HG03060 (cell line): Measurements from ENCODE around the gene PXN.

Experiments
- ATAC-seq: cut with Tn5 transposase; IDR thresholded peaks from one replicate; pipeline ENCODE4 v1.9.1; 2021; ENCODE audit warnings: low read depth, moderate number of reproducible peaks; ENCODE audit not compliant: unreplicated experiment

PXN gene

DNA sequence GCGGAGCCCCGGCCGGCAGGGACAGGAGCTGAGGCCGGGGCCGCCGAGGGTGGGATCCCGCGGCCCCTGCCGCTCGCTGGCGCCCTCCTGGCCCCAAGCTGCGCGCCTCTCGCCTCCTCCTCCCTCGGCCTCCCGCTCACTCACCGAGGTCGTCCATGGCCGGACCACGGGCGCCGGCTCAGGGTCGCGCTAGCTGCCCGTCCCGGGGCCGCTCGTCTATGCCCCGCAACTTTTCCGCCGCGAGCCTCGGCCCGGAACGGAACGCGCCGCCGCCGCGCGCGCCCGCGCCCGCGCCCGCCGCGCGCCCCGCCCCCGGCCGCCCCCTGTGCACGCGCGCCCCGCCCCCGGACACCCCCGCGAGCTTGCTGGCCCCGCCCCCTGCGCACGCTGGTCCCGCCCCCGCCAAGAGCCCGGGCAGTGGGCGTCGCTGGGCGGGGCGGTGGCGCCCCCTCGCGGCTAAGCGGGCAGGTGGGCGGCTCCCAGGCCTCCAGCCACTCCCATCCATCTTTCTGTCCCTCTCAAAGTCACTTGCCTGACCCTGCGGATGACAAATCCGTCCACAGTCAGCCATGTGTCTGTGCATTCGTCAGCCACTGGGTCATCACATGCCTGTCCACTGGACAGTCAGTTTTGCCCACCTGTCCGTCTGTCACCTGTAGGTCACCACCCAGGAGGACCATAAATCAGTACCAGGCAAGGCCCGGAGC is at the start of gene PXN:
TSS of gene PXN (minus strand) at position 258 of the 707 bp plus-strand sequence. CDS start at position 157, 101 bp downstream.
- no peak for ATAC-seq

DNA sequence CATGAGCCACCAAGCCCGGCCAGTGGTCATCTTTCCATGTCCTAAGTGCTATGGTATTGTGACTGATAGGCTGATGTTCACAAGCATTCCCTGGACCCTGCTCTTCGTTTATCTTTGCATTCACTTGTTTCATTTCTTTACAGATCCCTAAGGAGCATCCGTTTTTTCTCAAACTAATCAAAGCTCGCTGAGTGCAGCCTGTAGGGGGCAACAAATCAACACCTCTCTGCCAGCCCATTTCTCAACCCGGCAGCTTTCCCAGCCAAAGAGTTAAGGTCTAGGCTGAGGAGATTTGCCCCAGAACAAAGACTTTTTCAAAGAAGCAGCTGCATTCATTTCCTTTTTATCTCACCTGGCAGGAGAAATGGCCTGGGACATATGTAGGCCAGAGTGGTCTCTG is 48.7 kb upstream of the PXN start:
- ATAC-seq = no peak

DNA sequence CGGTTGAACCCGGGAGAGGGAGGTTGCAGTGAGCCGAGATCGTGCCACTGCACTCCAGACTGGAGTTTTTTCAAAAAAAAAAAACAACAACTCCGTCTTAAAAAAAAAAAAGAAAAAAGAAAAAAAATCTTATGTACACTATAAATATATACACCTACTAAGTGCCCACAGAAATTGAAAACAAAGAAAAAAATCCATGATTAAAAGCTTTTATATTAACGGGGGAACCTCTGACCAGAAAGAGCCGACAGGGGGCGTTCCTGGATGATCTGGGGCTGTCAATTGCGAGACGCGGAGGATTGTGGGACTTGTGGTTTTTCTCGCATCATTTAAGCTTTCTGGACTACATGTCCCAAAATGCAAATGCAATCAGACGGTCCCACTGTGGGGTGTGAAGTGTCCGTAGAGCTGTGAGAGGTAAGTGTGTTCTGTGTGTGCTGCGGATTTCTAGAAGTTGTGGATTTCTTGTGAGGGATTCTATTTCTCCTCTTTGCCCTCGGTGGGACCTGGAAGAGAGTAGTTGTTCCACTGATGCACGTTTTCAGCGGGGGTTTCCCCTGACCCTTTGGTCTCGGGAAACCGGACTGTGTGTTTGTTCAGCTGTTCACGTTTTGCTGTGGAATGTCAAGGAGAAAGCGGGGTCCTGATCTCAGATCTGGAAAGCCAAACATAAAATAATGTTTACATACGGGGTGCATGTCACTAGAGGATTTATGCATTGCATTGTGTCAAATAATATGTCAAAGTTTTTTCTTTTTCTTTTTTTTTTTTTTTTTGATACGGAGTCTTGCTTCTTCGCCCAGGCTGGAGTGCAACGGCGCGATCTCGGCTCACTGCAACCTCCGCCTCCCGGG is 36.7 kb upstream of the PXN start, which contains the start of gene SIRT4:
TSS of gene SIRT4 (plus strand) at position 360 of the 854 bp plus-strand sequence. CDS start 1,241 bp downstream, outside the sequence.
- ATAC-seq = peak; percentile 96

DNA sequence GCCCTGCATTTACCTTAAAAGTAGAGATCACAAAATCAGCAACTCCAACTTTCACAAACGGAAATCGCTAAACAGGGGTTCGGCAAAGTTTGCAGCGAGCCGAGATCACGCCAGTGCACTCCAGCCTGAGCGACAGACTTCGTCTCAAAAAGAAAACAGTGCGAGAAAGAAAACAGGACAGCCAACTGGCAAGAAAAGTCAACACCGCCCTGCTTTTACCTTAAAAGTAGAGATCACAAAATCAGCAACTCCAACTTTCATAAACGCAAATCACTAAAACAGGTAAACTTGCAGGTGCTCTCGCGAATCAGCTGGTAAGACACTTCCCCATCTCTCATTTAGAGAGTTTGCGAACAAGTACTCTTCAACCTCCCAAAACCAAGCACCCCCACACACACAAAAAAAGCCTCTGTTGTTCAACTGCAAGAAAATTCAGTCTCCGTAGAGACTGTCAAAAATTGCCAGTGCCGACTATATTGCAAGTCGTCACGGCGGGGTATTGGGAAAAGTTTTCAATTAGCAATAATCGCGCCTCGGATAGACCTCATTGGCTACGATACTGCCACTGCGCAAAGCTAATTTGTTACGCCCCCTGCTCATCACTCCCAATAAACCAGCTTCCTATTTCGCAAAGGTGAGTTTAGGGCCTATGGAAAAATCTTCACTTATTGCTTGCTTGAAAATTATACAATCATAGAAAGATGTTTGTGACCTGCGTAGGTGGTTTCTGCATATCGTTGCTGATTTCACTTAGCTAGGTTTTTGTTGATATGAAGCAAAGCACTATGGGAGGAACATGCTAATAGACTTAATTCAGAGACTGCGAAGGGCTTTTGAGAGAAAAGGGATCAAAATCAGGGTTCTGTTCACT is 27.4 kb upstream of the PXN start, which contains the start of gene RNU4-1:
TSS of gene RNU4-1 (minus strand) at position 577 of the 871 bp plus-strand sequence.
- peak; percentile 38 for ATAC-seq

DNA sequence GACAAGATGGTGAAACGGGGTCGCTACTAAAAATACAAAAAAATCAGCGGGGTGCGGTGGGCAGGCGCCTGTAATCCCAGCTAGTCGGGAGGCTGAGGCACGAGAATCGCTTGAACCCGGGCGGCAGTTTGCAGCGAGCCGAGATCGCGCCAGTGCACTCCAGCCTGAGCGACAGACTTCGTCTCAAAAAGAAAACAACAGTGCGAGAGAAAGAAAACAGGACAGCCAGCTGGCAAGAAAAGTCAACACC is 26.8 kb upstream of the PXN start:
- ATAC-seq = no peak

DNA sequence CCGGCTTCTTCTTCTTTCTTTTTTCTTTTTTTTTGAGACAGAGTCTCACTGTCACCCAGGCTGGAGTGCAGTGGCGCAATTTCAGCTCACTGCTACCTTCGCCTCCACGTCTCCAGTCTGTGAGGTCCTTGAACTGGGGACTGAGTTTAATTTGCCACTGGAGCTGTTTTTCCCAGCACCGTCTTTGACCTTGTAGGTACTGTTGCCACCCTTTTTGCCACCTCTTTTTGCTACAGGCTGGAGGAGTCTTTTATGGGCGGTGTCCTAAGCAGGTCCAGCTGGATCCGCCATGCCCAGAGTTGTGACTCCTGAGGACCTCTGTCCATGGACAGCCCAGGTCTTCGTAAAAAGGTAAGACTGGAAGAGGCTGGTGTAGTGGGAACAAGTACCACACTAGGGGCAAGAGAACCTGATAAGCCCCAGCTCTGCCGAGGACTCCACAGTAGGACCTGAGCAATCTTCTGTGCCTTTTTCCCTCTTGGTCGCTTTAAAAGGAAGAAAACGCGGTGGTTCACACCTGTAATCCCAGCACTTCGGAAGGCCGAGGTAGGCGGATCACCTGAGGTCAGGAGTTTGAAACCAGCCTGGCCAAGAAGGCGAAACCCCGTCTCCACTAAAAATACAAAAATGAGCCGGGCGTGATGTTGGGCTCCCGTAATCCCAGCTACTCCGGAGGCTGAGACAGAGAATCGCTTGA is 25.2 kb upstream of the PXN start:
- no peak for ATAC-seq

DNA sequence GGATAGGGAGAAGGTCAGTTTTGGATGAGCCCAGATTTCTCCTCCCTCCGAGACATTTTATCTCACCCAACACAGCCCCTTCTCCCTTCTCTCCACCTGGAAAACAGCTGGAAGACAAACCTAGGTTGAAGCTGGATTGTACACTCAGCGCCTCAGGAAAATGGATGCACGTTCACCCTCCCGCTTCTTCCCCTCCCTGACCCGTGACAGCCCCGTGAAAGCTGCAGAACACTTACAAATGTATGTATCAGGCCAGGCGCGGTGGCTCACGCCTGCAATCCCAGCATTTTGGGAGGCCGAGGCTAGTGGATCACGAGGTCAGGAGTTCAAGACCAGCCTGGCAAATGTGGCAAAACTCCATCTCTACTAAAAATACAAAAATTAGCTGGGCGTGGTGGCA is 22.0 kb upstream of the PXN start:
- no peak for ATAC-seq

DNA sequence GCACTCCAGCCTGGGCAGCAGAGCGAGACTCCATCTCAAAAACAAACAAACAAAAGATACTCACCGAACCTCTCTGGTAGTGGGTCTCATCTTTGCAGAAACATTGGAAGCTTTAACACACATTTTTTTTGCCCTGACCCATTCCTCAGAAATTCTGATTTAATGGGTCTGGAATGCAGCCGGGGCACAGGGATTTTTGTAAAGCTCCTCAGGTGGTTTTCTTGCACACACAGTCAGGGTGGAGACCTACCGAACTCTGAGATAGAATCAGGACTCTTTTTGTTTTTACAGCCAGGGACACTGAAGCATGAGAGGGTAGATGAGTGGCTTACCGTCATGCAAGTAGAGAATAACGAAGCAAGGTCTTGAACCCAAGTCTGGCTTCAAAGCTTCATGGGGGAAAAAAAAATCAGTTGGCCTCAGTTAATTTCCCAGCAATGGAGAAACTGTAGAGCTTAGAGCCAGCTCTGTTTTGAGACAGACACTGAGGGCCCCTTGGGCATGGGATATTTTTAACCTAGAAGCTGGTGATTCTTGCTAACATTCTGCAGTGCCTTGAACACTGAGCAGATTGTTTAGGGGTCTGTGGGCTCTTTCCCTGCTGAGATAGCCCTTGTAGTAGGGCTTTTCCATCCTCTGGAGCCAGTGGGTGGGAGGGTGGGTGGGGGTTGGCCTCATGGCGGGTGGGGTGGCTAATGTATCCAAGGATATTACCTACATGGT is 21.4 kb upstream of the PXN start:
- no peak for ATAC-seq

DNA sequence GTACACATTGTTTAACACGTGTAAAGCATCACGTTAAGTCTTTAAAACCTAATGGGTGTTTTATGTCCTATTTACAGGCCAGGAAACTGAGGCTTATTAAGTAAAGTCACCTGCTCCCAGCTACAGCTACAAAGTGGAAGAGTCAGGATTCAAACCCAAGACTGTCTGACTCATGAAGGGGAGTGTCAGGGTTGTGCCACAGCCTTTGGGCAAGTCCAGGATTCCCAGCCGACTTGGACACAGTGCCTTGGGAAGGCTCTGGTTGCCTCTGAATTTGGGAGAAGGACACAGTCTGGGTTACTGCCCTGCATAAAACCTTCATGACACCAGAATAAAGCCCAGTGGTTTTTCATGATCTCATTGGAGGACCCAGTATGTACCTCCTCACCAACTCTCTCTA is 18.9 kb upstream of the PXN start:
- no peak for ATAC-seq

DNA sequence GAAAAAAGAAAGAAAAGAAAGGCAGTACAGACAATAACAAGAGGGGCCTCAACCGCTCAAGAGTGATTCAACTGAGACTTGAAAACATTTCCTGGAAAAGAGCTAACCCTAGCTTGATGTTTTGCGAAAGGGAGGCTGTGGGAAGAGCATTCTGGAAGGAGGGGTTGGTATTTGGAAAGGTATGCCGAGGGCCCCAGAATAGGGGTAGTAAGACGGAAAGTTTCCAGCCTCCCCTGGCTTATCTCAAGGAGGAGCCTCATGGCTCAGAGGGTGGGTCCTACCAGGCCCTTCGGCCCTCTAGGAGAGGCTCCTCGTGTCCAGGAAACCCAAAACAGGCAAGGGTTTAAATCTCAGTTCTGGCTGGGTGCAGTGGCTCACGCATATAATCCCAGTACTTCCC is 17.8 kb upstream of the PXN start:
- no peak for ATAC-seq

DNA sequence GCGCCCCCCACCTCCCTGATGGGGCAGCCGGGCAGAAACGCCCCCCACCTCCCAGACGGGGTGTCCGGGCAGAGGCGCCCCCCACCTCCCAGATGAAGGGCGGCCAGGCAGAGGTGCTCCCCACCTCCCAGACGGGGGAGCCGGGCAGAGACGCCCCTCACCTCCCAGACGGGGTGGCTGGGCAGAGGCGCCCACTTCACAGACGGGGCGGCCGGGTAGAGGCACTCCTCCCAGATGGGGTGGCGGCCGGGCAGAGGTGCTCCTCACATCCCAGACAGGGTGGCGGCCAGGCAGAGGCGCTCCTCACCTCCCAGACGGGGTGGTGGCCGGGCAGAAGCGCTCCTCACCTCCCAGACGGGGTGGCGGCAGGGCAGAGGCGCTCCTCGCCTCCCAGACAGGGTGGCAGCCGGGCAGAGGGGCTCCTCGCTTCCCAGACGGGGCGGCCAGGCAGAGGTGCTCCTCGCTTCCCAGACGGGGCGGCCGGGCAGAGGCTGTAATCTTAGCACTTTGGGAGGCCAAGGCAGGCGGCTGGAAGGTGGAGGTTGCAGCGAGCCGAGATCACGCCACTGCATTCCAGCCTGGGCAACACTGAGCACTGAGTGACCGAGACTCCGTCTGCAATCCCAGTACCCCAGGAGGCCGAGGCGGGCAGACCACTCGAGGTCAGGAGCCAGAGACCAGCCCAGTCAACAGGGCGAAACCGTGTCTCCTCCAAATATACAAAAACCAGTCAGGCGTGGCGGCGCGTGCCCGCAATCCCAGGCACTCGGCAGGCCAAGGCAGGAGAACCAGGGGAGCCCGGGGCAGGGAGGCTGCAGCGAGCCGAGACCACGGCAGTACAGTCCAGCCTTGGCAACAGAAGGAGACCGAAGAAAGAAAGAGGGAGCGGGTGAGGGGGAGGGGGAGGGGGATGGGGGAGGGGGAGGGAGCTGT is 12.9 kb upstream of the PXN start:
- ATAC-seq = no peak

DNA sequence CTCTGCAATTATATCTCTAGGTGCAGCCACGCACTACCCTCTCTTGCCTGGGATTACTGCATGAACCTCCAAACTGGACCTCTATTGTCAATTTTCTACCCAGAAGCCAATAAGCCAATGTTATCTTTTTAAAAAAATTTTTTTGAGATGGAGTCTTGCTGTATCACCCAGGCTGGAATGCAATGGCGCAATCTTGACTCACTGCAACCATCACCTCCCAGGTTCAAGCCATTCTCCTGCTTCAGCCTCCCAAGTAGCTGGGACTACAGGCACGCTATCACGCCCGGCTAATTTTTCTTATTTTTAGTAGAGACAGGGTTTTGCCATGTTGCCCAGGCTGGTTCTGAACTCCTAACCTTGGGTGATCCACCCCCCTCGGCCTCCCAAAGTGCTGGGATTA is 11.2 kb upstream of the PXN start:
- ATAC-seq = no peak

DNA sequence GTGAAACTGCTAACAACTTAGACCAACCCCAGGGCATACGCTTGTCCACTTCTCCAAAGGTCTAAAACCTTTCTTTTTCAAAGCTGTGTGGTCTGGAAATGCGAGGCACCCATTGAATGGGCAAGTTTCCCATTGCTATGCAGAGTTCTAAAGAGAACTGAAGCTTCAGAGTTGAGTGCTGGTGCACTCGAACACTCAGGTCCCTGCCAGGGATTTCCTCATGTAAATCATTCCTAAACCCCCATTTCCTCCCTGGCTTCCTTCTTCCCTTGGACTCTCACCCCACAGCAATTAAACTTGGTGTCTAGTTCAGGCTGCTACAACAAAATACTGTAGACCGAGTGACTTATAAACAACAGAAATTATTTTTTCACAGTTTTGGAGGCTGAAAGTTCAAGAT is 2.2 kb upstream of the PXN start:
- ATAC-seq = no peak

DNA sequence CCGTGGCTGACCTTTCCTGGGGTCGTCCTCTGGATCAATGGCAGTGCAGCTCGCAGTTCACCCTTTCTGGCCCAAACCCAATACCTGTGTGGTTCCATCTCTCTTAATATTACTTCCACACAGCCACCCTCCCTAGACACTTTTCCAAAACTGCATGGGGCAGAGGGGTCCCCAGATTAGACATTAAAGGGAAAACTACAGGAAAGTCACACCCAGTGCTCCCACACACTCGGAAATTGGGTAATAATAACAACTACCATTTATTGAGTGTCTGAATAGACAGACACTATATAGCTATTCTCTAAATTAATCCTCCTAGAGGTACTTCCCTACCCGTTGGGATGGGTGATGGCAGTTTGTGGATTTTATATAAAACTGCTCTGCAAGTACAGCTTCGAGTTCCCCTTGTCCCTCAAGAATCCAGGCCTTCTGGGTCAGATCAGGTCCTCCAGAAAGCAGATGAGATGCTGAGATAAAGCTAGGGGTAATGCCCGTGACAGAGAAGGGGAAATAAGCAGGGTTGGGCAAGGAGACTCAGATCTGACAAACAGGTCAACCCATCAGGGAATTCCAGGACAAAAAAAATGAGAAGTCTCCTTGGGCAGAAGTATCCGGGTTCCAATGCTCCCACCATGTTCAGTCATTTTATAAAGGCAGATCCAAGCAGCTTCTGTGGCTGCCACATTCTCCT is 795 bp upstream of the PXN start:
- ATAC-seq = no peak

DNA sequence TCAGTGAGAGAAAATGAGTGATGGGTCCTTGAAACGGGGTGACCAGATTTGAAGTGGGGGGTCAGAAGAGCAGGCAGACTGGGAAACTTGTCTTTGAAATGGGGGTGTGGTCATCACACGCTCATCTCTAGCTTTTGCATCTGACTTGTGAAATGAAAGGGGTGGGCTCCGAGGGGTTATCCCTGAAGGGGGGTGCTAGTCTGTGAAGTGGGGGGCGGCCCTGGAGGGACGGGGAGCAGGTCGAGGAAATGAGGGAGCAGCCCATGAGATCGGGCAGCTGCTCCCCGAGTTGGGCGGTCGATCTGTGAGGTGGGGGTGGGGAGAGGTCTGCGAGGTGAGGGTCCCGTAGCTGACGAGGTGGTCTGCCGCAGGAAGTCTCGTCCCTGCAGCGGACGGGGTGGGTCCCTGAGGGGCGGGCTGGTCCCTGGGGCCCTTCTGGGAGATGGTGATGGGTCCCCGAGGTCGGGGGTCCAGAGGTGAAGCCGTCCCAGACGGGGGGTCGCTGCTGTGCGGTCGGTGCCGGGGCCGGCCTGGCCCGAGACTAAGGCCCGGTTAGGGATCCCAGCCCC is 542 bp downstream of the PXN start:
- no peak for ATAC-seq

DNA sequence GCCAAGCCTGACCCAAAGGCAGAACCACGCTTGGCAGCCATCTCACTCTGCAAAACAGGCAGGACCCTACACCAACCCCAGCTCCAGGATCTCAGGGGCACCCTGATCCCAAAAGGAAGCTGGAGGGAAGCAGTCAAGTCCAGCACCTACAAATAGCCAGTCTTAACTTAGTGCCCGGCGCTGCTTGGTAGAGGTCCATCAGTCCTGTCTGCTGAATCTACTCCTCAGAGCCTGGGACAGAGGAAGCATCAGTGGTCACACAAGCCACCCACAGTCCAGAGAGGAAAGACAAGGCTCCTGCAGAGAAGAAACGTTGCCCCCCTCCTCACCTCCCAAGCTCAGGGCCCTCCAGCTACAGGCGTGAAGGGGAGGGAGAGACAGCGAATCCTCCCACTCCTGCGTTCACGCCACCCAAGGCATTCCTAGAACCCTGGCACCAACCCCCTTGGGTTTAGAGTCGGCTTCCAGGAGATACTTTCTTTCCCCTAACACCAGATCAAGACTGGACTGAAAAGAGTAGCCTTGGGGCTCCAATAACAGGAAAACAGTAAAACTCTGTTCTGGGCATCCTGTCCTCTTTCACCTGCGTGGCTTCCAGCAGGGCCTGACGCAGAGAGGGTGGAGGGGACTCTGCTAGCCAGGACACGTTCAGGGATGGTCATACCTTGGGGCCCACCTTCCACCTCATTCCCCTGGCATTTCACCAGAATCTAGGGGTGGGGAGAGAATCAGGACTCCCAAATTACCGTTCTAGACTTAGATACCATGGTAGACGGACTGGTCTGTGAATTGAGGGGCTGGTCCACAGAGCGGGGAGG is 1.2 kb downstream of the PXN start:
- no peak for ATAC-seq

DNA sequence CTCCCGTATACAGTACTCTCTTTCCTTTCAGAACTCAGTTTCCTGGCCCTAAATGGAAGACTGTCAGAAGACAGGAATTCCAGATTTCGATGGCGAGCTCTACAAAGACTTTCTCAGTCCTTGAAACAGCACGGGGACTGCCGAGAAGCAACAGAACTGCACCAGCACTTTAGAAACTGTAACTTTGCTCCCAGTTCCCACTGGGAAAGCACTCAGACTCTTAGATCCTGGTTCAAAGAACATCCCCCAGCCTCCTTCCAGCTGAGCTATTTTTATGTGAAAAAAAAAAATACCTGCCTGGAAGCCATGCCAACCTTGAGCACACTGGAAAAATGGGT is 1.8 kb downstream of the PXN start:
- ATAC-seq = no peak
